RWPE1 (cell line): ENCODE measurements around the gene DENND6A.

ENCODE experiments used
- CTCF ChIA-PET: fragments of 350-600 bp; sonication (Branson Sonifier 250); formaldehyde crosslinking; extraction: SDS; loops from one replicate; lab custom pipeline; 2021; lab: Yijun Ruan, JAX
- POLR2A ChIA-PET: fragments of 400-600 bp; formaldehyde crosslinking; extraction: SDS; loops from one replicate; lab custom pipeline; 2020; ENCODE audit warnings: antibody characterized with exemption; ENCODE audit not compliant: low non-redundant PET; lab: Yijun Ruan, JAX
- DNase-seq: peaks from one replicate; pipeline ENCODE4 v3.0.0; 2012; ENCODE audit warnings: low spot score
- H3K27ac ChIP-seq: fragments of 450-650 bp; 2 replicates; pipeline ENCODE4 v1.5.1; 2017
- TF ChIP-seq, protein P1 (sequence below): fragments of 450-650 bp; conservative IDR thresholded peaks from 2 replicates; pipeline ENCODE4 v1.5.1; 2017; ENCODE audit warnings: low read depth, mild to moderate bottlenecking

The DENND6A gene

DNA sequence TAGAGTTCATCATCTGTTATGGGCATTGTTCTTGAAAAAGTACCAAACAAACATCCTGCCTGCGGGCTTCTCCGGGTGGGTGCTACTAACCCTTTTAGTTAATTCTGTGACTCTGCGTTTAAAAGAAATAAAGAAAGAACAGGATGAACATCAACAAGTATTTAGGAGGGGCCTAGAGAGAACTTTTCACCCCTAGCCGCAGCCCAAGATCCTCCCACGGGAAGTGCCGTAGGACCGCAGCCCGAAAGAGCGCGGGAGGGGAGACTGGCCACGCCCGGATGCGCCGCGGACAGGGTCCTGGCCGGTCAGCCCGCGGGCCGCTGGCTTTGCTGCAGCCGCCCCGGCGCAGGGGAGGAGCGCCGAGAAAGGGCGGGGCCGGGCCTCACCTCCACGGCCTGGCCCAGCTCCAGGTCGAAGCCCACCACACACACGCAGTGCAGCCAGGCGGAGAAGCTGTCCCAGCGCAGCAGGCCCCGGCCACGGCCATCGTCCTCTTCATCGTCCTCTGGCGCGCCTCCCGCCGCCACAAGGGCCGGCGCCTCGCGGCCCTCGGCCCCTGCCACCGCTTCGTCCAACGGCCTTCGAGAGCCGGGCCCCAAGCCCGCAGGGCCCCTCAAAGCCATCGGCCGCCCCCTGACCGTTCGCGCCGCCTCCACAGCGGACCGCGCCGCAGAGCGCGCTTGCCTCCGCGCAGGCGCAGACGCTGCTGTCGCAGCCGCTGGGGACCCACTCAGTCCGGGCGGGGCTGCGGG, at the start of gene DENND6A:
DENND6A (minus strand) TSS at position 682 of the 752 bp plus-strand sequence; CDS start at position 623, 59 bp downstream.
- ChIA-PET POLR2A (interaction anchor here (0.6 kb wide), 1 partner anchor 61 kb away, joined by 3 read pairs; no protein-coding TSS in a partner anchor), CTCF (interaction anchor here (0.7 kb wide), 1 partner anchor 186 kb away, joined by 3 read pairs; no protein-coding TSS in a partner anchor)
- TF ChIP-seq, protein P1, sequence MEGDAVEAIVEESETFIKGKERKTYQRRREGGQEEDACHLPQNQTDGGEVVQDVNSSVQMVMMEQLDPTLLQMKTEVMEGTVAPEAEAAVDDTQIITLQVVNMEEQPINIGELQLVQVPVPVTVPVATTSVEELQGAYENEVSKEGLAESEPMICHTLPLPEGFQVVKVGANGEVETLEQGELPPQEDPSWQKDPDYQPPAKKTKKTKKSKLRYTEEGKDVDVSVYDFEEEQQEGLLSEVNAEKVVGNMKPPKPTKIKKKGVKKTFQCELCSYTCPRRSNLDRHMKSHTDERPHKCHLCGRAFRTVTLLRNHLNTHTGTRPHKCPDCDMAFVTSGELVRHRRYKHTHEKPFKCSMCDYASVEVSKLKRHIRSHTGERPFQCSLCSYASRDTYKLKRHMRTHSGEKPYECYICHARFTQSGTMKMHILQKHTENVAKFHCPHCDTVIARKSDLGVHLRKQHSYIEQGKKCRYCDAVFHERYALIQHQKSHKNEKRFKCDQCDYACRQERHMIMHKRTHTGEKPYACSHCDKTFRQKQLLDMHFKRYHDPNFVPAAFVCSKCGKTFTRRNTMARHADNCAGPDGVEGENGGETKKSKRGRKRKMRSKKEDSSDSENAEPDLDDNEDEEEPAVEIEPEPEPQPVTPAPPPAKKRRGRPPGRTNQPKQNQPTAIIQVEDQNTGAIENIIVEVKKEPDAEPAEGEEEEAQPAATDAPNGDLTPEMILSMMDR, result no peak
- peak; percentile 90 for DNase-seq
- peak within 1 kb of the TSS; percentile 98 for H3K27ac ChIP-seq

DNA sequence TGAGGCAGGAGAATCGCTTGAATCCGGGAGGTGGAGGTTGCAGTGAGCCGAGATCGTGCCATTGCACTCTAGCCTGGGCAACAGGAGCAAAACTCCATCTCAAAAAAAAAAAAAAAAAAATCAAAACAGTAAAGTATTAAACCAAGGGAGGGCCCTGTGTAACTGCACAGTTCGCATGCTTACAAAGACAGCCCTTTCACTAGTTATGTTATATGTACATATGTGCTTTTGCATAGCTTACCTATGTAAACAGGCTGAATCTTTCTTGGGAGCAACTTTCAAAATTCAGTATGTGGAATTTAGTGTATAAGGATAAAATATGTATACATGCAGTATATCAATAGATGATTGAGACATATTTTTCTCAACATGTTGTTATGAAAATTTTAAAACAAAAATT, 47.1 kb upstream of the DENND6A start:
- CTCF ChIA-PET, result no interaction called here
- no peak for DNase-seq
- TF ChIP-seq, protein P1, result no peak
- POLR2A ChIA-PET, result no interaction called here
- H3K27ac ChIP-seq, result no peak overlapping the region

DNA sequence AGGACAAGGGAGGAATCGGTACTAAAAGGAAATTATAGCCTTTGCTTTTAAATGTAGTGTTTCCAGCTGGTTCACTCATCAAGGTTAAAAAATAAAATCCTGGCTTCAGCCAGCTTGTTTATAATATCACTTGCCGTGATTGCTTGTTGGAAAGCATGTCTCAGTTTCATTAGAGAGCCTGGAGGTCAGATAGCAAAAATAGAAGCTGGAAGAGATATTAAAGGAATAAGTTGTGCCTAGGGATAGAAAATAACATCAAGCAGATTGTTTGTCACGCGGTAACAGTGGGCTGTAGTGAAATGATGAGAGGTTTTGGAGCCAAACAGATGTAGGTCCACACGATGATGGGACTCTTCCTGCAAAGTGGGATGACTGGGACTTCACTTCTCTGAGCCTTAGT, 45.5 kb upstream of the DENND6A start:
- no peak for DNase-seq
- POLR2A ChIA-PET, result no interaction called here
- CTCF ChIA-PET, result interaction anchor here (1.0 kb wide), 1 partner anchor 11 kb away, joined by 5 read pairs; no protein-coding TSS in a partner anchor
- no peak overlapping the region for H3K27ac ChIP-seq
- TF ChIP-seq, protein P1, result no peak

DNA sequence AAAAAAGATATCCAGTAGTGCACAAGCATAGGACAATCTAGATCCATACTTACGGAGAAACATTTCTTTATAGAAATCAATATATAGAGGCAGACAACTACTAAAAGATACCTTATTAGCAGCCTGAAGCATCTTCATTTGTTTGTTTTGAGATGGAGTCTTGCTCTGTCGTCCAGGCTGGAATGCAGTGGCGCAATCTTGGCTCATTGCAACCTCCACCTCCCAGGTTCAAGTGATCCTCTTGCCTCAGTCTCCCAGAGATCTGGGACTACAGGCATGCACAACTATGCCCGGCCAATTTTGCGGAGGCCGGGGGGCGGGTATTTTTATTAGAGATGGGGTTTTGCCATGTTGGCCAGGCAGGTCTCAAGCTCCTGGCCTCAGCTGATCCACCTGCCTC, 45.0 kb upstream of the DENND6A start:
- ChIA-PET POLR2A (no interaction called here), CTCF (no interaction called here)
- TF ChIP-seq, protein P1, result no peak
- no peak overlapping the region for H3K27ac ChIP-seq
- no peak for DNase-seq

GRCh38 chr3:57735405-57735804, 42.5 kb upstream of the DENND6A start:
- ChIA-PET POLR2A (no interaction called here), CTCF (no interaction called here)
- no peak for DNase-seq
- H3K27ac ChIP-seq, result no peak overlapping the region
- TF ChIP-seq, protein P1, result no peak

DNA sequence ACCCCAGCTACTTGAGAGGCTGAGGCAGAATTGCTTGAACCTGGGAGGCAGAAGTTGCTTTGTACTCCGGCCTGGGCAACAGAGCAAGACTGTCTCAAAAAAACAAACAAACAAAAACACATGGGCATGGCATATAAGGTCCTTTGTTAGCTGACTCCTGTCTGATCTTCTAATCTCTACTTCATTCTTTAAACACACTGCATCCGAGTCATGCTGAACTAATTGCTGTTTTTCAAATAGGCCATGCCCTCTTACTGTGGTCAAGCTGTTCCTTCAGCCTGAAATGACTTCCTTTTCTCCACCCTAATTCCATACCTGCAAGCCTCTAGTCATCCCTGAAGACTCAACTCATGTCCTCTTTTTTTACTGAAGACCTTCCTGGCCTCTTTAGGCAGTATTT, 40.9 kb upstream of the DENND6A start:
- ChIA-PET POLR2A (no interaction called here), CTCF (no interaction called here)
- H3K27ac ChIP-seq, result no peak overlapping the region
- TF ChIP-seq, protein P1, result no peak
- no peak for DNase-seq
